Esophagus (tissue), 2 donors: ENCODE measurements around the gene LIN7B. TPM values are rescaled to one million over a fixed set of nuclear protein-coding genes. Genes with fewer than 3 reads are reported as not detected.

Experiments
- H3K27ac ChIP-seq, 2 donors: one replicate each; pipeline ENCODE4 v1.5.1; 2013; ENCODE audit warnings: low read depth in 2 of 2, mild to moderate bottlenecking in 2 of 2, inconsistent platforms in 1 of 2, low read length in 1 of 2, moderate library complexity in 1 of 2
- H3K27me3 ChIP-seq, 2 donors: one replicate each; pipeline ENCODE4 v1.6.1; 2013; ENCODE audit warnings: low read length in 2 of 2, control low read depth in 1 of 2, mild to moderate bottlenecking in 1 of 2; ENCODE audit not compliant: insufficient read depth in 2 of 2, control insufficient read depth in 1 of 2
- H3K36me3 ChIP-seq, 2 donors: one replicate each; pipeline ENCODE4 v1.6.1; 2013; ENCODE audit warnings: low read length in 1 of 2; ENCODE audit not compliant: control insufficient read depth in 2 of 2, insufficient read depth in 2 of 2
- H3K4me1 ChIP-seq, 2 donors: one replicate each; pipeline ENCODE4 v1.6.1; 2013; ENCODE audit warnings: low read length in 1 of 2; ENCODE audit not compliant: control insufficient read depth in 2 of 2, insufficient read depth in 2 of 2
- H3K4me3 ChIP-seq, 2 donors: one replicate each; pipeline ENCODE4 v1.5.1; 2013; ENCODE audit warnings: low read length in 2 of 2, mild to moderate bottlenecking in 2 of 2, low read depth in 1 of 2, moderate library complexity in 1 of 2
- H3K9me3 ChIP-seq, 2 donors: one replicate each; pipeline ENCODE4 v1.6.1; 2013; ENCODE audit warnings: mild to moderate bottlenecking in 2 of 2, low read depth in 1 of 2, low read length in 1 of 2, moderate library complexity in 1 of 2; ENCODE audit not compliant: control insufficient read depth in 2 of 2, insufficient read depth in 1 of 2
- WGBS, 2 donors: extraction: QIAGEN DNeasy Blood & Tissue Kit; methylation state at CpG; one replicate each; pipeline ENCODE4 v1.1.7; 2013; 5-methylcytosine and 5-hydroxymethylcytosine counted together
- polyA plus RNA-seq, 2 donors: library from polyadenylated mRNA; stranded (reverse); fragments of 200-250 nt; gene quantifications; one replicate each; pipeline ENCODE4 v1.2.3, GENCODE V29; 2013
- donor health status: healthy with polysubstance abuse.
- donor health status: Bipolar disorder and iron deficiency.

The LIN7B gene
- polyA plus RNA-seq, 2 donors = 13.7 to 18.5 TPM

DNA sequence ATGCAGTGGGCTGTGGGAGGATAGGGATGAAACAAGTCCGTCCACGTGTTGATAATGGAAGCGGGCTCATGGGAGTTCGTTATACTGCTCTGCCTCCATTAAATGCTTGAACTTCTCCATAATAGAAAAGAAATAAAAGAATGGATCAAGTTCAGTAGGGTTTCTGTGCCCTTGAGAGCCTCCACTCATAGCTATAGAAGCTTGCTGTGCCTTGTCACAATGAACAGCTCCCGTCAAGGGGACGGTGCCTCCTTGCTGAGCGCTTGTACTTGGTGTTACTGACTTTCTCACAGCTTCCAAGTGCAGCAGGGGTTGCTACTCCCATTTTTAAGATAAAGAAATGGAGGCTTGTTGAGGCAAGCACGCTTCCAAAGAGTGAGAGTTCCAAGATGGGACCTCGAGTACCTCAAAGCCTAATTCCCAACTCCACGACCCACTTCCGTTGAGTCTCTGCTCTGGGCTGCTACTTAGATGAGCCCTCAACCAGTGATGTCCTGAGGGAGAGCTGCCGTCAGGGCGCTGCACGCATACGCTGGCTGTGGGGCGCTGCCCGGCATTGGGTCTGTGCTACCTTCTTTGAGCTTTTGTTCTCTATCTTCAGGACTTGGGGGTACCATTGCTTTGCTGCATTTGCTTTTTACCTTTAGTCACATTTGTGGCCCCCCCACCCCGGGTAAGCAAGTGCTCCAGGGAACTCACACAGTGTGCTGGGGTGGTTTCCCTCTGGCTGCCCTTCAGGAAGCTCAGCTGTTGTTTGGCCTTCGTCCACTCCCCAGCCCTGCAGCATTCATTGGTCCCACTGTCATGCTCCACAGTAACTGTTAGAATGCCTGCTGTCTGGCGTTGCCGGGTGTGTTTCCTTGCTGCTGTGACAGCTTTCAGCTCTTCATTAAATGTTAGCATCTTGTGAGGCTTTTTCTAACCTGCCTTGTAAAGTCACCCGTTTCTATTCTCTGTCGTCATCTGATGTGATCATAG is 19.4 kb upstream of the LIN7B start:
- Histone ChIP-seq H3K9me3 (no peaks in the 10 kb centered on the region), H3K36me3 (peaks cover 24 to 35% of the 10 kb centered on the region in 2 donors), H3K27me3 (no peaks in the 10 kb centered on the region), H3K4me1 (peaks cover 0 to 3% of the 10 kb centered on the region in 2 donors), H3K4me3 (no peak overlapping the region), H3K27ac (no peak overlapping the region)
- 75 to 76% methylated on average over 23 of the region's 23 CpGs for WGBS, 2 donors

DNA sequence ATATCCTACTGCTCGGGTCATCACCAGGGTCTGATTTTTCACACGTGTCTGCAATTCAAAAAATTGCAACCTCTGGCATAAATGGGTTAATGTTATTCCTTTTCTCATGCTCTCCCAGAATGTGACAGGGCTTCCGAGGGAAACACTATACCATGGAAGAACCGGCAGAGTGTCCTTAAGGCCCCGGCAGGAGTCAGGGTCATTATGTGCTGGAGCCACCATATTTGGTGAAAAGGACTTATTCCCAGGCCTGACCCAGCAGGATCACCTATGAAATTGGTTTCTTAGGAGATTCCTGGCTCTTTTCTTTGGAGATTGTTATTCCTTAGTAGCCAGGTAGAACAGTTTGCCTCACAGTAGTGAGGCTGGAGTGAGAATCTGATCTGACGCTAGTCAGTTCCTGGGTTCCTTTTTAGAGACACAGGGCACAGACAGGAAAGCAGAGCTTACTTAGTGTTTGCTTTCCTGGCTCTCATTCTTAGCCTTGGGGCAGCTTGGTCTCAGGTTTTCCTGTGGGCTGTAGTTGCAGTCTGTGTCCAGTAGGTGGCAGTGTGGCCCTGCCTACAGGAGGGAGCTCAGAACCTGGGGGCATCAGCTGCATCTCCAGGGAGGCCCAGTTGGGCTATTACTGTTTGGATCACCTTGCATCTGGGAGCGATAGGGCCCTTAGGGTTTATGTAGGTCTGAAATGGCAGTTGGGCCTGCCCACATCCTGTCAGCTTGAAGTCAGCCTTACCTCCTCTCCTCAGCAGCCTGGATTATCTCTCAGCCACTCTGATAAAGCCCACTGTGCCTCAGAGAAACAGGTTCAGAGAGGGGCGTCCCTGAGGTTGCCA is 16.5 kb upstream of the LIN7B start:
- no peaks in the 10 kb centered on the region for H3K27me3 ChIP-seq
- H3K9me3 ChIP-seq = no peaks in the 10 kb centered on the region
- peaks cover 0 to 3% of the 10 kb centered on the region in 2 donors for H3K4me1 ChIP-seq
- peaks cover 15 to 42% of the 10 kb centered on the region in 2 donors for H3K36me3 ChIP-seq
- H3K27ac ChIP-seq = no peak overlapping the region
- 34 to 43% methylated on average over 8 of the region's 8 CpGs for WGBS, 2 donors
- H3K4me3 ChIP-seq = no peak overlapping the region

DNA sequence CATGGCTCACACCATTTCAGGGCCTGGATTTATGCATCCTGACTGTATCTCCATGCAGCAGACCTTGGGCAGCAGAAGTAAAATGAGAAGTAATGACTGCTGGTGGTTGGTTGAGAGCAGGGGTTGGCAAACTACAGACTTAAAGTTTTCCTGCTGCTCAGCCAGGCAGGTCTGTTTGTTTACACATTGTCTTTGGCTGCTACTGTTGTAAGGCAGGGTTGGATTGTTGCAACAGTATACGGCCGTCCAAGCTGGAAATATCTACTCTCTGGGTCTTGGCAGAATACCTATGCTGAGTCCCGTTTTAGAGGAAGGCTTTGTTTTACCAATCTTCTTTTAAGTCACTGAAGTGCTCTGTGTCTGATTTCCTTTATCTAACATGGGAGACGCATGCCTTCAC is 15.4 kb upstream of the LIN7B start:
- no peaks in the 10 kb centered on the region for H3K27me3 ChIP-seq
- 64 to 66% methylated on average over 4 of the region's 4 CpGs for WGBS, 2 donors
- H3K4me1 ChIP-seq = peaks cover 0 to 3% of the 10 kb centered on the region in 2 donors
- no peaks in the 10 kb centered on the region for H3K9me3 ChIP-seq
- H3K36me3 ChIP-seq = peaks cover 15 to 43% of the 10 kb centered on the region in 2 donors
- H3K4me3 ChIP-seq = no peak overlapping the region
- no peak overlapping the region for H3K27ac ChIP-seq

DNA sequence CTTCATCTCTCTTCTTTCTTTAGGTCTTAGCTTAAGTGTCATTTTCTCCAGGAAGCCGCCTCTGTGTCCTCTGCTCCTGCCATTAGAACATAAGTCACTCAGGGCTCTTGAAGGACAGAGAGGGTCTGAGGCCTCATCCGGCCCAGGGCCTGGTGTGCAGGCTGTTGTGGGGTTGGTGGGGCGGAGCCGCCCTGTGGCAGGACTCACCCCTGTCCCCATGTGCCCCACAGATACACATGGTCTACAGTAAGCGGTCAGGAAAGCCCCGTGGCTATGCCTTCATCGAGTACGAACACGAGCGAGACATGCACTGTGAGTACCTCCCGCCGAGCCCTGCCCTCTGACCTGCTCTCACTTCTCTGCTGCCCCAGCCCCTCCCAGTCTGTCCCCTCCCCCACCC is 13.0 kb upstream of the LIN7B start:
- WGBS, 2 donors = 75 to 86% methylated on average over 12 of the region's 12 CpGs
- no peaks in the 10 kb centered on the region for H3K27me3 ChIP-seq
- H3K36me3 ChIP-seq = peaks cover 17 to 60% of the 10 kb centered on the region in 2 donors
- no peaks in the 10 kb centered on the region for H3K9me3 ChIP-seq
- H3K4me1 ChIP-seq = no peaks in the 10 kb centered on the region
- no peak overlapping the region for H3K27ac ChIP-seq
- H3K4me3 ChIP-seq = no peak overlapping the region

DNA sequence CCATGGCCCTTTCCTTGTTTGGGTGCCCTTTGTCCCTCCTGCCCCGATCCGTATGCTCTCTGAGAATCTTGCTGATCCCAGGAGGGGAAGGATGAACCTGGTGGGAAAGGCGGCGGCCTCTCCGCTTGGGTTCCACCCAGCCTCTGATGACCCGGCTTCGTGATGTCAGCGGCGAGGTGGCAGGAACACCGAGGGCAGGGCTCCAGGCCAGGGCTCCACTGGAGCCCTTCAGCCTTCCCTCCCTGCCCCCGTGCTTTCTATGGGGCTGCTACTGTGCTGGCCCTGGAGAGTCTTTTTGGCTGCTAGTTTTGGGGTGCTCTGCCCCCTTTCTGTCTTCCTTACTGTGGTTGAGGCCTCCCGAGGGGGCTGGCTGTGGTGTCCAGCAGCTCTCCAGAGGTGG is 11.9 kb upstream of the LIN7B start:
- no peak overlapping the region for H3K4me3 ChIP-seq
- WGBS, 2 donors = 85 to 86% methylated on average over 12 of the region's 12 CpGs
- no peaks in the 10 kb centered on the region for H3K9me3 ChIP-seq
- H3K36me3 ChIP-seq = peaks cover 17 to 70% of the 10 kb centered on the region in 2 donors
- no peak overlapping the region for H3K27ac ChIP-seq
- no peaks in the 10 kb centered on the region for H3K4me1 ChIP-seq
- no peaks in the 10 kb centered on the region for H3K27me3 ChIP-seq

DNA sequence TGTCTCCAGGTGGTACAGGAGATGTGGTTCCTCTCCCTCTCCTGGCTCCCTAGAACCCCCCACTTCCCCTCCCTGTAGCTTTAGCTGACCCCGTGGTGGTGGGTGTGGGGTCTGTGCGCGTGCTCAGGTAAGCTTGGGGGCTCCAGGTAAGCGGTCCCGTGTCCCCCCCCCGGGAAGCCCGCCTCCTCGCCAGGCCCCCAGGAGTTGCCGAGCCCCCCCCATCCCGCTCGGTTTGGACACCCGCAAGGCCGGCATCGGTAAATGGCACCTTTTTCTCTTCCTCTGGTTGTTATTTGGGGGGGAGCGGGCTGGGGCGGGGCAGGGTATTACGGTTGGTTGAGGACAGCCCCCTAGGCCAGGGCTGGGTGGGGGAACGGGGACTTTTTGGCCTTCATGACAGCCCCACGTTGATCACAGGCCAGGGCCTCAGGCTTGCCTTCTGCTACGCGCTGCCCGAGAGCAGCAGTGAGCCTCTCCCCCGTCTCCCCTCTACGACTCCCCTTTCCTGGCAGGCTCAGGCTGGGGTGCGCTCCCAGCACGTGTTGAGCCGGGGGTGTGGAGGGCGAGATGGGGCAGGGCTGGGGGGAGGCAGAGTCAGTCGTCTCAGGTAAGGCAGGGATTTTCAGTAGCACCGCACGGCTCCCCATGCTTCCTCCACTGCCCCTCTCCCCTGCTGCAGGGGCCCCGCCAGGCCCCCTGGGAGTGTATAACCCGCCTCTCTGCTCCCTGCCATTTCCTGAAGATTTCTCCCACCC is 10.7 kb upstream of the LIN7B start:
- Histone ChIP-seq H3K36me3 (peaks cover 13 to 74% of the 10 kb centered on the region in 2 donors), H3K4me3 (no peak overlapping the region), H3K9me3 (no peaks in the 10 kb centered on the region), H3K27me3 (no peaks in the 10 kb centered on the region), H3K4me1 (no peaks in the 10 kb centered on the region), H3K27ac (no peak overlapping the region)
- 83 to 89% methylated on average over 30 to 33 of the region's 33 CpGs for WGBS, 2 donors

DNA sequence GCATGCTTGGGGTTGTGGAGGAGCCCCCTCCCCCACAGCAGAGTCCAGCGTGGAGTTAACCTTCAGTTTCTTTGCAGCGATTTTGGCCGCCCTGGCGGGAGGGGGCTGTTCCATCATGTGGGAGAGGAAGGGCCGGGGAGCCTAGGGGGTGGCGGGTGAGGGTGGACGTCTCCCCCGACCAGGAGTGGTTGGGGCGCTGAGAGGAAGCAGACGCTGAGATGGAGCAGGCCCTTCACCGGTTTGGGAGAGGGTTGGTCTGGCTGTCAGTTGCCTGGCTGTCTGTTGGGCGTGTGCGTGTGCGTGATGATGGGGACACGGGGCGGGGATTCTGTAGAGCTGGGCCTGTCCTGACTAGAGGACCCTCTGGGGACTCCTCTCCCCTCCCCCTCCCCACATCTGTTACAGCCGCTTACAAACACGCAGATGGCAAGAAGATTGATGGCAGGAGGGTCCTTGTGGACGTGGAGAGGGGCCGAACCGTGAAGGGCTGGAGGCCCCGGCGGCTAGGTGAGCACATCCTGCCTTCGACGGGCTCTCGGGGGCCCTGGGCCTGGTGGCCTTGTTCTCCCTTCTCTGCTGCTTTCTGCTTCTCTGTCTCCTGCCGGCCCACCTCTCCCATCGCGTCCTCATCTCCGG is 9.8 kb upstream of the LIN7B start:
- Histone ChIP-seq H3K9me3 (no peaks in the 10 kb centered on the region), H3K27ac (no peak overlapping the region), H3K36me3 (peaks cover 10 to 75% of the 10 kb centered on the region in 2 donors), H3K4me3 (no peak overlapping the region), H3K27me3 (no peaks in the 10 kb centered on the region), H3K4me1 (no peaks in the 10 kb centered on the region)
- WGBS, 2 donors = 78 to 81% methylated on average over 30 of the region's 30 CpGs

DNA sequence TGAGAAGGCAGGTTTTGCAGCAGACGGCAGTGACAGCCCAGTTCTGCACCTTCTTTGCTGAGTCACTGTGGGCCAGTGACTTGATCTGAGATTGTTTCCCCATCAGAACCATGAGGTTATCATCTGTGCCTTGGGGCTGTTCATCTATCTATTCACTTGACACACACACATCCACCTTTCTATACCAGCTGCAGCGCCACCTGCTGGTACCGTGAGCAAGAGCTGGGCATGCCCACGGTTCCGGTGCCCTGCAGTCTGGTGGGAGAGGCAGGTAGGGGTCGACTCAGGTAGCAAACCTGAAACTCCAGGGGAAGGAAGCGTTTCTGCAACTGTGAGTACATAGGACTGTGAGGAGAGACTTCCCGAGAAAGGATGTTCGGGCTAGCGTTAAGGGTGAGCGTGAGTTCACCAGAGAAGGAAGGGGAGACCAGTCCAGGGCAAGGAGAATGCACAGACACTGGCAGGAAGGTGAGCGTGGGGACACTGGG is 7.5 kb upstream of the LIN7B start:
- H3K4me1 ChIP-seq = no peaks in the 10 kb centered on the region
- no peak overlapping the region for H3K27ac ChIP-seq
- peaks cover 10 to 59% of the 10 kb centered on the region in 2 donors for H3K36me3 ChIP-seq
- no peaks in the 10 kb centered on the region for H3K27me3 ChIP-seq
- H3K9me3 ChIP-seq = no peaks in the 10 kb centered on the region
- 56 to 62% methylated on average over 12 of the region's 12 CpGs for WGBS, 2 donors
- no peak overlapping the region for H3K4me3 ChIP-seq
